ENCODE results near the gene C1orf185.

DNA sequence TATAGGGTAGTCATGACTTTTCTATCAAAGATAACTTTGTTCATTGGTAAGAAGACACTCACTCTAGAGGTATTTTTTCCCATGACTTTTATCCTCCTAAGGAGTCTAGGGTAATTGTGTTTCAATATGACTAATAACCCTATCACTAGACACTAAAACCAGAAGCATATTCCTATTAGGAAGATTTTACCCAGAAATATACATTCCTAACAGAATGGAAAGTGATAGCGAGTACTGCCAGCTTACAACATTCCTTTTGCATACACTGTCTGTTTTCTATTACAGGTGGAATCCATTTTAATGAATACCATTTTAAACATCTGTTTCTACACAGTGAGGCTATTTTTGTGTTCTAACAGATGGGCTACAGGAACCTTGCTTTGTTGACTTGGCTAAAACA lies 31.4 kb upstream of the C1orf185 start:
- TF ChIP-seq, protein P1, sequence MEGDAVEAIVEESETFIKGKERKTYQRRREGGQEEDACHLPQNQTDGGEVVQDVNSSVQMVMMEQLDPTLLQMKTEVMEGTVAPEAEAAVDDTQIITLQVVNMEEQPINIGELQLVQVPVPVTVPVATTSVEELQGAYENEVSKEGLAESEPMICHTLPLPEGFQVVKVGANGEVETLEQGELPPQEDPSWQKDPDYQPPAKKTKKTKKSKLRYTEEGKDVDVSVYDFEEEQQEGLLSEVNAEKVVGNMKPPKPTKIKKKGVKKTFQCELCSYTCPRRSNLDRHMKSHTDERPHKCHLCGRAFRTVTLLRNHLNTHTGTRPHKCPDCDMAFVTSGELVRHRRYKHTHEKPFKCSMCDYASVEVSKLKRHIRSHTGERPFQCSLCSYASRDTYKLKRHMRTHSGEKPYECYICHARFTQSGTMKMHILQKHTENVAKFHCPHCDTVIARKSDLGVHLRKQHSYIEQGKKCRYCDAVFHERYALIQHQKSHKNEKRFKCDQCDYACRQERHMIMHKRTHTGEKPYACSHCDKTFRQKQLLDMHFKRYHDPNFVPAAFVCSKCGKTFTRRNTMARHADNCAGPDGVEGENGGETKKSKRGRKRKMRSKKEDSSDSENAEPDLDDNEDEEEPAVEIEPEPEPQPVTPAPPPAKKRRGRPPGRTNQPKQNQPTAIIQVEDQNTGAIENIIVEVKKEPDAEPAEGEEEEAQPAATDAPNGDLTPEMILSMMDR (IDR thresholded peaks at IDR 0.05; ENCODE audit: low read depth, low read length, missing input control), result no peak
- no peak for TF ChIP-seq JUND (IDR thresholded peaks at IDR 0.05)
